GM12874 (cell line): ENCODE measurements around the gene IMPA2.

Source experiments
- CTCF ChIP-seq: IDR thresholded peaks from 2 replicates; pipeline ENCODE4 v1.5.1; 2011; ENCODE audit warnings: low read depth, mild to moderate bottlenecking, control low read depth, low read length, moderate library complexity; ENCODE audit not compliant: insufficient read depth

IMPA2 gene

GRCh38 chr18:12029786-12030584, 48.7 kb downstream of the IMPA2 start:
- TF ChIP-seq CTCF = no peak

GRCh38 chr18:12030670-12031069, 49.4 kb downstream of the IMPA2 start:
- no peak for TF ChIP-seq CTCF

GRCh38 chr18:12031181-12031580, 49.9 kb downstream of the IMPA2 start:
- no peak for TF ChIP-seq CTCF

- no peak for TF ChIP-seq CTCF
Measured at GRCh38 chr18:12031846-12032245, 50.5 kb downstream of the IMPA2 start.

- TF ChIP-seq CTCF = no peak
Measured at GRCh38 chr18:12032786-12033642, 51.7 kb downstream of the IMPA2 start.

GRCh38 chr18:12033643-12034025, 52.3 kb downstream of the IMPA2 start:
- no peak for TF ChIP-seq CTCF

- TF ChIP-seq CTCF = no peak
Measured at GRCh38 chr18:12034241-12035100, 53.2 kb downstream of the IMPA2 start.
